AG08396 (cell line): ENCODE measurements around the gene MAST3.

ENCODE experiments used
- DNase-seq: peaks from one replicate; pipeline ENCODE4 v3.0.0; 2012; ENCODE audit warnings: low spot score, mixed read lengths

MAST3 gene

GRCh38 chr19:18112989-18113478, 15.5 kb downstream of the MAST3 start:
- peak; percentile 88 for DNase-seq

- DNase-seq, result no peak
Measured at GRCh38 chr19:18113827-18114226, 16.2 kb downstream of the MAST3 start.

DNA sequence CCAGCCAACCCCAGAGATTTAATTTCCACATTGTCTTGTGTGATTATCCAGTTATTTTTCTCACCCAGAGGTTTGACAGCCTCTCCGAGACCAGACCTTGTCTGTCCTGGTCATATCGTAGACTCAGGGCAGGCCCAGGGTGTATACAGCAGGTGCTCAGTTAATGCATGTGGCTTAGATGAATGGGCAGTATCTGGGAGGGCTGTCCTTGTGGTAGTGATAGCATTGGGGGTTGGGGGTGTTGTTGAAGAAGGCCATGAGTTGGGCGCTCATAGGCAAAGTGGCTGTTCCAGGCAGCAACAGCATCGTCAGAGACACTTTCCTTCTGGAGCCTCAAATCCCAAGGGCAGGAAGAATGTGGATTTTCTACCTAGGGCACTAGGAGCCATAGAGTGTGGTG, 16.9 kb downstream of the MAST3 start:
- DNase-seq, result no peak

DNA sequence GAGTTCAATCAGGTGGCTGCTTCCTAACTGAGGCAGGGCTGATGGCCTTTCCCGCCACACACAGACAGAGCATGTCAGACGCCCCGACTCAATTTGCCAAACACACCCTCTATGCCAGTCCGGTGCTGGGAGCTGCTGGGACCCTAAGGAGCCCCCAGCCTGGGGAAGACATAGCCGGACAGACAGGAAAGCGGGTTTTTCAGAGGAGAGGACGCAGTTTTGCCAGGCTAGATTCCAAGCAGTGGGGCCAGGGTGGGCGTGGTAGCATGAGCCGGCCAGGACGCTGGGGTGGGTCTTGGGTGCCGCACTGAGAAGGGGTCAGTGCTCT, 19.8 kb downstream of the MAST3 start:
- DNase-seq, result no peak

DNA sequence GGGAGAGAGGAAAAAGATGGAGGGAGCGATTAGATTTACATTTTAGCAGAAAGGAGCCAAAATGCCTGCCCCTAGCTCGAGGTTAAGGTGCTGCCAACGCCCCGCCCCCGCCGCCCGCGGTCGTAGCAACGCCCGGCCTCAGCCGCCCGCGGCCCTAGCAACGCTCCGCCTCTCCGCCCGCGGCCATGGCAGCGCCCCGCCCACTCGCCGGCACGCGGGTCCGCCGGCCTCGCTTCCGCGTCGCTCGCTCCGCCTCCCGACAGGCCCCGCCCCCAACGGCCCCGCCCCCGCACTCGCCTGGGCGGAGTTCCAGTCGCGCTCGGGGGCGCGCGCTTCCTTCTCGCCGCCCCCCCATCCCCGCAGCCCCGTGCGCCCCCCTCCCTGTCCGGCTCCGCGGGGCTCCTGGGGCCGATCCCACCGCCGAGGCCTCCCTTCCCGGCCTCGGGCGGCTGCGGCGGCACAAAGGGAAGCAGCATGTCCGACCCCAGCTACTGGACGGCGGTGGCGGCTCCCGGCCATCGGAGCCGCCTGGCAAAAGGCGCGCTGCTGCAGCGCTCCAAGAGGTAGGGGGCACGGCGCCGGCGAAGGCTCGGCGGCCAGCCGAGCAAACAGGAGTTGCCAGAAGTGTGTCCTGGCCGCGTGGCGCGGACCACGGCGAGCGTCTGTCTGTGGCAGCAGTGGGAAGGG, 20.3 kb downstream of the MAST3 start:
- peak; percentile 100 for DNase-seq

GRCh38 chr19:18118420-18119012, 20.9 kb downstream of the MAST3 start:
- no peak for DNase-seq

DNA sequence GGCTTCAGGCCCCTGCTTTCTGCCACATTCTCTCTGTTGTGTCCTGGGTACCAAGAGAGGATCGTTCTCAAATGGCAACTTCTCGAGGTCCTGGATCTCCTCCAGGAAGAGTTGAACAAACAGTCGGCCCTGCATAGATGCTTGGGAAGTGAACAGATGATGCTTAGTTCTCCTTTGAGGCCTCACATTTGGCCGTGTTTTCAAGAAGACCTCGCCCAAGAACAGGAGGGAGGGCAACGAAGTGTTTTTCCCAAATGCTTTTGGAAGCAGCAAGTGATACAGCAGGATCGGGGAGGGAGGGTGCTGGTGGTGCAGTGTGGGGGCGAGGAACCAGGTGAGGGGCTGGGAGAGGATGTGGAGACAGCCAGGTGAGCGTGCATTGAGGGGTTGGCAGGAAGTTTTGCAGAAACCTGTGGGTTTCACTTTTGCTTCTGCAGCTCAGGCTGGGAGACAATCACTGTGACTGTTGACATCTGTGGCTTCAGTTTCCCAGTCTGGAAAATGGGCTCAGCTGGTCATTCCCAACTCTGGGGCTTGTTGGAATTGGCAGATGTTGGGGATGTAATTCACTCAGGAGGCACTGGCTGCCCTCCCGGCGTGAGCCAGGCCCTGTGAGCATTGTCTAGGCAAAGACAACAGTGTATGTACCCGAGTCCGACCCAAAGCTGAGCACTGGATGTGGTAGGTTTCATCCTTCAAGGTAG, 21.6 kb downstream of the MAST3 start:
- no peak for DNase-seq

- no peak for DNase-seq
Measured at GRCh38 chr19:18119717-18120105, 22.1 kb downstream of the MAST3 start.

DNA sequence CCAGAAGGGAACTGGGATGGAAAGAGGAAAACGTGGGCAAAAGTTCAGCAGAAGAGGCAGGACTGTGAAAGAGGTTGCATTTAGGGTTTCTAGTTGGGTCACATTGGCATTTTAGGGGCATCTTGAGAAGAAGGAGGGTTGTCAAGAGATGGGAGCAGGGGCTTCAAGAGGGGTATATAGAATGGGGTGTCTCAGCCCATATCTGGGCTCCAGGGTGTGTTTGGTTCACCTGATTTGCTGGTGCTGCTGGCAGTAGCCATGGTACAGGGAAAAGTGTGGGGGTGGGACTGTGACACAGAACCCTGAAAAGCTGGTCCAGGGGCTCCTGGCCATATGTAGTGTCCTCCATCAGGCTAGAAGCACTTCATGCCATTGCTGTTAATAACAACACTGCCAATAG, 22.5 kb downstream of the MAST3 start:
- no peak for DNase-seq

GRCh38 chr19:18121166-18121565, 23.6 kb downstream of the MAST3 start:
- no peak for DNase-seq

- no peak for DNase-seq
Measured at GRCh38 chr19:18122424-18122823, 24.8 kb downstream of the MAST3 start.

- DNase-seq, result no peak
Measured at GRCh38 chr19:18122860-18123795, 25.6 kb downstream of the MAST3 start.

GRCh38 chr19:18123819-18124218, 26.2 kb downstream of the MAST3 start:
- no peak for DNase-seq

DNA sequence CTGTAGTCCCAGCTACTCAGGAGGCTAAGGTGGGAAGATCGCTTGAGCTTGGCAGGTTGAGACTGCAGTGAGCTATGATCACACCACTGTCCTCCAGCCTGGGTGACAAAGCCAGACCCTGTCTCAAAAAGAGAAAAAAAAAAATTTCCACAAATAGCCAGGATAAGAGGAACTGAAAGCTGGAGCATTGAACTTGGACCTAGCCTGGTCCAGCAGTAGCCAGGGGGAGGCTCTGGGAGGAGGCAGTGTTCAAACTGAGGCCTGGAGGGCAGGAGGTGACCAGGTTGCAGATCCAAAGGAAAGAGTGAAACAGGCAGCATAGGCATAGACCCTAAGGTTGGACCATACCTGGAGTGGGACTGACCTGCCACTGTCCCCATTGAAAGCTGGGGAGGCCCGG, 28.5 kb downstream of the MAST3 start:
- no peak for DNase-seq

- DNase-seq, result no peak
Measured at GRCh38 chr19:18128044-18128443, 30.5 kb downstream of the MAST3 start.

DNA sequence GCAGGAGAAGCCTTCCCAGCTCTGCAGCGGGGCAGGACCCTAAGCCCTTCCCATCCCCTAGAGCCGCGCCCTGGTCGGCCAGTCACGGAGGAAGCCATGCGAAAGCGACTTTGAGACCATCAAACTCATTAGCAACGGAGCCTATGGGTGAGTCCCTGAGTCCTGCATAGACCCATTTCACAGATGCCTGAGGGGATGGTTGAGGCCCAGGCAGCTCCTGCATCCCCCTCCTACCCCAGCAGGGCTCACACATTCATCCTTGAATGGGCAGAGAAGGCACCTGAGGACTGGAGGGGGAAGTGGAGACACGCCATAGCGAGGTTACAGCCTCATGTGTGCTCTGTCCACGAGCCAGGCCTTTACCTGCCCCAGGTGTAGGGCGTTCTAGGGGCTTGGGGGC, 31.2 kb downstream of the MAST3 start:
- no peak for DNase-seq

- DNase-seq, result no peak
Measured at GRCh38 chr19:18130523-18131242, 33.1 kb downstream of the MAST3 start.

- no peak for DNase-seq
Measured at GRCh38 chr19:18131841-18132596, 34.4 kb downstream of the MAST3 start.

- DNase-seq, result no peak
Measured at GRCh38 chr19:18135712-18136584, 38.4 kb downstream of the MAST3 start.

- no peak for DNase-seq
Measured at GRCh38 chr19:18137242-18137641, 39.7 kb downstream of the MAST3 start.
